Measurements from ENCODE around the gene HOXA3. TPM values are rescaled to one million over a fixed set of nuclear protein-coding genes. Genes with fewer than 3 reads are reported as not detected.

The HOXA3 gene
- polyA plus RNA-seq, 2 of the 4 experiments (the other 2 are of a cell fraction) = 3.3 to 8.7 TPM

- CTCF ChIA-PET = interaction anchor here (1.2 to 3.6 kb wide), 8 partner anchors 11 to 263 kb away, joined by 3 to 18 read pairs (median 4); no protein-coding TSS in a partner anchor
- H3K4me3 ChIP-seq = peak overlapping the region; percentile 44
- TF ChIP-seq RAD21 (conservative IDR thresholded peaks at IDR 0.05 in 1 of 2, IDR thresholded peaks at IDR 0.05 in 1 of 2) (no peak), SMC3 (IDR thresholded peaks at IDR 0.05) (no peak), HDAC2 (IDR thresholded peaks at IDR 0.05) (no peak), TP53 (CRISPR knock-in tag; IDR thresholded peaks at IDR 0.05) (no peak), RARB (CRISPR knock-in tag; IDR thresholded peaks at IDR 0.05) (no peak), BHLHE40 (IDR thresholded peaks at IDR 0.05; ENCODE audit: low read depth, low read length) (no peak), CHD4 (IDR thresholded peaks at IDR 0.05; ENCODE audit: borderline replicate concordance) (no peak), MAZ (IDR thresholded peaks at IDR 0.05; ENCODE audit: borderline replicate concordance, low read depth, low read length) (no peak), EP300 (IDR thresholded peaks at IDR 0.05) (no peak)
- ATAC-seq (no peak), FAIRE-seq (no peak), DNase-seq (ENCODE audit: low read depth in 1 of 2, low spot score in 1 of 2) (no peak)
- H3K27ac ChIP-seq = peak overlapping the region; percentile 83 to 90
- peaks cover 51% of the 10 kb centered on the region for H3K4me1 ChIP-seq
- POLR2A ChIA-PET = interaction anchor here (0.8 to 5.1 kb wide), 4 partner anchors 14 to 254 kb away, joined by 3 to 34 read pairs (median 6); partner anchors contain the start of gene SKAP2
- no peaks in the 10 kb centered on the region for H3K9me3 ChIP-seq
- WGBS (ENCODE audit: missing lambda C conversion rate) = 47% methylated on average over 10 of the region's 12 CpGs
- peak overlapping the region; percentile 88 for H3K4me2 ChIP-seq
Observed at GRCh38 chr7:27116962-27117886, 35.2 kb downstream of the HOXA3 start.

- no peak for TF ChIP-seq RARB (CRISPR knock-in tag; IDR thresholded peaks at IDR 0.05)
- TF ChIP-seq CHD2 (IDR thresholded peaks at IDR 0.05; ENCODE audit: low read length, partially characterized antibody) = no peak
- no peak for TF ChIP-seq SREBF2 (IDR thresholded peaks at IDR 0.05)
- TF ChIP-seq CBX8 (IDR thresholded peaks at IDR 0.05) = no peak
- no peak for TF ChIP-seq REST (IDR thresholded peaks at IDR 0.05)
- no peak for TF ChIP-seq ELK1 (IDR thresholded peaks at IDR 0.05; ENCODE audit: low read depth, low read length)
- no peak for TF ChIP-seq CEBPB (IDR thresholded peaks at IDR 0.05)
- no peak for TF ChIP-seq RNF2 (IDR thresholded peaks at IDR 0.05; ENCODE audit: borderline replicate concordance, low read depth)
- TF ChIP-seq MAX (IDR thresholded peaks at IDR 0.05) = no peak
- no peak for TF ChIP-seq JUNB (IDR thresholded peaks at IDR 0.05)
- no peak for TF ChIP-seq BCL3 (IDR thresholded peaks at IDR 0.05)
- TF ChIP-seq ZFP36 (IDR thresholded peaks at IDR 0.05; ENCODE audit: borderline replicate concordance, partially characterized antibody) = no peak
- H3K27ac ChIP-seq = peak overlapping the region; percentile 83 to 90
- H3K9me3 ChIP-seq = no peaks in the 10 kb centered on the region
- CTCF ChIA-PET = interaction anchor here (0.7 to 3.6 kb wide), 14 partner anchors 14 to 262 kb away, joined by 3 to 18 read pairs (median 4); partner anchors contain the start of genes HOXA4 and HOXA5
- 17% methylated on average over 20 of the region's 20 CpGs for WGBS (ENCODE audit: missing lambda C conversion rate)
- ATAC-seq = no peak
- DNase-seq (ENCODE audit: low read depth in 1 of 2, low spot score in 1 of 2) = no peak
- peak overlapping the region; percentile 88 for H3K4me2 ChIP-seq
- H3K4me1 ChIP-seq = peaks cover 59% of the 10 kb centered on the region
- H3K4me3 ChIP-seq = peak overlapping the region; percentile 44
- FAIRE-seq = no peak
- POLR2A ChIA-PET = interaction anchor here (0.8 to 5.1 kb wide), 4 partner anchors 15 to 253 kb away, joined by 3 to 34 read pairs (median 12); partner anchors contain the start of genes HOXA4 and SKAP2
Observed at GRCh38 chr7:27116031-27116961, 36.1 kb downstream of the HOXA3 start.
